Activated CD4-positive, alpha-beta T cell treated with anti-CD3 and anti-CD28 coated beads, Interleukin-2, amount 50 U/mL, for 16 hours (primary cell): ENCODE measurements around the gene ABCA12.

ENCODE experiments used
- DNase-seq: peaks from one replicate; pipeline ENCODE4 v3.0.0-alpha.2; 2020

Gene ABCA12

DNA sequence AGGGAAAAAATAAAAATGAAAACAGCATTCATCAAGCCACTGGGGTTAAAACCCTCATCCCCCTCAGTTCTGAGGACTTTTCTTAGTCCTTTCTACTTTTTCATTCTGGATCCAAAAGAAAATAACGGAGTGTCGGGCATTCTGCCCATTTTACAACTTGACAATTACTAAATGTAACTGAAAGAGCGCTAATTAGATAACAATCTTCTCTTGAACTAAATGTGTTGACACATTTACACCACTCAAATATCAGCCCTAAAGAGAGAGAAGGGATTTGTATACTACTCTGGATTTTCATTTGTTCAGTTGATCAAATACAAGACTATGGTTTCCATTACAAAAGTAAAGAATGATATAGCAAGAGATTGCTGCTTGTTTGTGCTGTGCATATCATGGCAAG, 27.5 kb downstream of the ABCA12 start:
- no peak for DNase-seq

DNA sequence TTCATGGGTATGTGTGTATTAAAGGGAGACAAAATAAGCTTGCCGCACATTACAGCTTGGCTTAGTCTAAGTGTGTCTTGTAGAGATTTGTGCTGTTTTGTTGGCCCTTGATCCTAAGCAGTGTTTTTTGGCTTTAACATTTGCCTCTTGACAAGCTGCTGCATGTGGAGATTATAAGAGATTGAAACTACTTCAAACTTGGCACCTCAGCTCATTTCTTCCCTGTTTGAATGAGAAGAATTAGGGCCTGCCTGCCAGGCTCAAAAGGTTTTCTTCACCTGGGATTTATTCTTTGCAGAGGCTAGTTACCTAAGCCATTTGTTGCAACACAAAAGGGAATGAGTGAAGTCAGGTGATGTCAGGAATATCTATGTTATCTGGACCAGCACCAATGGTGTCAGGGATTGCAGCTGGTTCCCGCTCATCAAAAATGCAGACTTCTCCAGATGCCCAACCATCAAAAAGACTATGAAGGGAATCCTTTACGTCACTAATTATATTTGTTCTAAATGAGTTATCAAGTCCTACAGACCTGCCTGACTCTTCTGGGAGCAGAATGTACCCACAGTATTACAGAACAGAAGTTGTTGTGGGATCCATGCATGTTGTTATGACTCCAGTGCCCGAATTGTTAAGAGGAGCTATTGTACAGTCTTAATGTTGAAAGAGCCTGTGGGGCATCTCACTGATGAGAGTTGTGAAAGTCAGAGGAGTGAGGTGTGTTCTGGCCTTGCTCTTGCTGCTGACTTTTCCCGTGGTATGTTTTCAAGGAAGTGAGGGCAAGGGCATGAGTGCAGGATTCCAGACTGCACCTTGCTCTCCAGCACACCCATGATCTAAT, 31.0 kb downstream of the ABCA12 start:
- DNase-seq: no peak

DNA sequence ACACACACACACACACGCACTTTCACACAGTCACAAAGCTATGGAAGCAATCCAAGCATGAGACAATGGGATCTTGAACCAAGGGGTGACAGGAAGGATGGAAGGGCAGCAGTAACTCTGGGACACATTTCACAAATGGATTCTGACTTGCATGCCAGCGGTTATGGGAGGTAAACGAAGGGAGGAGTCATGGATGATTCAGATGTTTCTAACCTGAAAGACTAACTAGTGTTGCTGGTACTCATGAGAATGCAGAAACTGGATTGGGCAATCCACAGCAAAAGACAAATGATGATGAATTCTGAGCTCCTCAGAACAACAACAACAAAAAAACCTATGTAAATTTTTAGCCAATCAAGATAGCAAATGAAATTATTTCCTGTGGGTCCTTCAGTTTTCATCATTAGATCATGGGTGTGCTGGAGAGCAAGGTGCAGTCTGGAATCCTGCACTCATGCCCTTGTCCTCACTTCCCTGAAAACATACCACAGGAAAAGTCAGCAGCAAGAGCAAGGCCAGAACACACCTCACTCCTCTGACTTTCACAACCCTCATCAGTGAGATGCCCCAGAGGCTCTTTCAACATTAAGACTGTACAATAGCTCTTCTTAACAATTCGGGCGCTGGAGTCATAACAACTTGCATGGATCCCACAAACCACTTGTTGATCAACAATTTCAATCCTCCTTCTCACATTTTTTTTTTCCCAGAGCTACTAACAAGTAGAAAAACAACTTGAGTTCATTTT, 32.6 kb downstream of the ABCA12 start:
- DNase-seq: no peak

DNA sequence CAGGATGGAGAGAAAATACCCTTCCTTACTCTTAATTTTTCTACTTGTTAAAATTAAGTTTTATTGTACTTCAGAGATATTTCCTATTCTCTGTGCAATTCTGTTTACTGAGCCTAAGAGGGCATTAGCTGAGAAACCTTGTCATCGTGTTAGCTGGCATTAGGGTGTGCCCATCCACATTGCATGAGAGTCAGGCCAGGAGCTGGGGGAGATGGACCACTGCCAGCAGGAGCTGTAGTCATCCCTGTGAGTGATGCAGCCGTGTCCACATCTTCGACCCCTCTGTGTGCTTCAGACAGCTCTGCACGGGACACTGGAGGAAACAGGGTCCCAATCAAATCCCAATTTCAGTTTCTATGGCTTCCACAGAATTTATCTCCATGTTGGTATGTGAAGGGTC, 34.2 kb downstream of the ABCA12 start:
- no peak for DNase-seq

DNA sequence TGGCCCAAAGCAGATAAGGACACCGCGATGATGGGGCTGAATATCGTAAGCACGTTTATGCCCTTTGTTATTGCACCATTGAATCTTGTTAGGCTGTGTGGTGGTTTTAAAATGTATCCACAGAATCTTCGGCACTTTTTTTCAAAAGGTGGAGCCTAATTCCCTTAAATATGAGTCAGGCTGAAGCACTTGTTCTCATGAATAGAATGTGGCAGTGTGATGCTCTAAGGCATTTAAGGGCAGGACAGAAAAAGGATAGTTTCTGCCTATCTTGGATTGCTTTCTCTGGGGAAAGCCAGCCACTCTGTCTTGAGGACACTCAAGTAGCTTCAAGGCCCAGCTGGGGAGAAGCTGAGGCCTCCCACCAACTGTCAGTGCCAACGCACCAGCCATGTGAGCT, 39.6 kb downstream of the ABCA12 start:
- DNase-seq: no peak

DNA sequence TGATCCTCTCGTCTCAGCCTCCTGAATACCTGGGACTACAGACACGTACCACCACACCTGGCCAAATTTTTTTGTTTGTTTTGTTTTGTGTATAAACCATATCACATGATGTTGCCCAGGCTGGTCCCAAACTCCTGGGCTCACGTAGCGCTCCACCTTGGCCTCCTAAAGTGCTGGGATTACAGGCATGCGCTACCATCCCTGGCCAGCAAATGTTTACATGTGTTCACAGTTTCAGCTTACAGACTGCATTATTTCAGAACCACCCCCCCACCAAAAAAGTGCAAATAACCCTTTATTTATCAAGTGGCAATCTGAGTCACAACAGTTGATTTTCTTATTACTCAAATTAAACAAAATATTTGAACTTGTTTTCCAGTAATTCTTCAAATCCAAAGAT, 54.3 kb downstream of the ABCA12 start:
- no peak for DNase-seq

DNA sequence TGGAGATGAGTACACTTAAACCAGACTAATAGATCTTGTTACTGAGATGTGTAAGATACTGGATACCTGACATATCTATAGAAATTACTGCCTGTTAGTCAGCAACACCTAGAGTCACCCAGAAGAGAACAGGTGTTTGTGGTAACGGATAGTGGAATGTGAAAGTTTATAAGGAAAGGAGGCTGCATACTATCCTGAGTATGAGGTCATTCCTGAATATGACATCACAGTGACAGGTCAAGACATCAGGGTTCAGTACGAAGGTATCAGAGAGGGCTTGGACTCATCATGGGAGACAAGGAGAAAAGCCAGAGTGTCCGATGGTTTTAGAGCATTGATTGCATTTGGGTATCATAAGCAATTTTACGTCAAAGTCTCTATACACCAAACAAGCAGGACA, 55.3 kb downstream of the ABCA12 start:
- no peak for DNase-seq

DNA sequence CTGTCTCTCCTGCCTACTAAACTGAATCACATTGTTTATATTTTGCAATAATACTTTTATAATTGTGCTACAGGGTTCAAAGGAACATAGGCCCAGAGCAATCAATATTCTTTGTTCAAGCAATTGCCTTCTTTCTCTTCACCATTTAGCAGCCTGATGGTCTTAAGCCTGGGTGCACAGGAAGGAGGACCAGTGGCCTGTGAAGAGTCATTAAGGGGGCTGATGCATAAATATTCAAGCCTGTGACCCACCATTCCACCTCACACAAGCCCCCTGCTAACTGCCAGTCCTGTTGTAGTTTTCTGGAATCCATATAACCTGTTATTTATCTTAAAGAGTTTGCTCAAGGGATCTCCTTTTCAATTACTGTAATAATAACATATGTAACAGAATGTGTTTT, 56.0 kb downstream of the ABCA12 start:
- DNase-seq: no peak

DNA sequence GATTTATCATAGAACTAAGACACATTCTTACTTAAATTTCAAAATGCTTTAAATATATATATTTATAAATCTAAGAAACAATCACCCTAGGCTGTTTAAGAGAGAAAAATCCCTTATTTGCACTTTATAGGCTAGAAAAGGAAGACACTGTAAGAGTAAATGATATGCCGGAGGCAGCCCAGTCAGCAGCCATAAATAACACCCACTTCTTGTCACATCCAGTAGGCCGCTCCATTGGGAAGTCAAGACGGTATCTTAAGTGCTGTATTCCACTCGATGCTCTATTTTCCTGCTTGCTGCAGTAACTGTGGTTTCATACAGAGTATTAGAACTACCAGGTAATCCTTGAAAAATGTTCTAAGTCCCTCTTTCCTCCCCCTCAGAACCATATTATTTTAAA, 57.9 kb downstream of the ABCA12 start:
- DNase-seq: no peak

DNA sequence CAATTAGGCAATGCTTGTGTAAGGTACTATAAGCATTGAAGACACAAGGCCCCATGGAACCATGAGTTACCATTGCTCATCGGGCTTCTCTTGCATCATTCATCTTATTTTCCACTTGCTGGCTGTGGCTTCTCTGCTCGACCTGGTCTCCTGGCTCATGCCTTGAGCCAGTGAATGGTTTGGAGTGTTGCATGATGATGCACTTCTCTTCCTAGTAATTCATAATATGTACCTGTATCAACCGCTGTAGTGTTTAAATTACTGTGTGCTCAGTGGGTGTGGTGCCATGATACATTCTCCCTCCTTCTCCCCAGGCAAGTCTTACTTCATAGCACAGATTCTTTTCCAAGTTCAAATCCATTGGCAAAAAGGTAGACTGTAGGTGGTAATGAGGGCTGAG, 66.8 kb downstream of the ABCA12 start:
- no peak for DNase-seq

DNA sequence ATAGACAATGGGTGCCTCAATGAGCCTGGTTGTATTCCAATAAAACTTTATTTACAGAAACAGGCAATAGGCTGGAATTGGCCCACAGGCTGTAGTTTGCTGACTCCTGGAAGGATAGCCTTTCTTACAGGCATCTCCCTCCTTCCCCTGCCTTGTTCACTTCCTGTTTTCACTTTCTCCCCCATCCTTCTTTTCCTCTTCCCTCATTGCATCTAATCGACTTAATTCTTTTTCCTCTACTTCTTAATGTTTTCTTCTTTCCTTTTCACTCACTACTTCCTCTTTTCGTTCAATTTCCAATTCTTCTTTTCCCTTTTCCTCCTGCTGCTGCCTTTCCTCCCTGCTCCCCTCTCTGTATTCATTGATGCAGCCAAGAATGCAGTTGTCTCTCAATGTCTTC, 70.0 kb downstream of the ABCA12 start:
- no peak for DNase-seq

DNA sequence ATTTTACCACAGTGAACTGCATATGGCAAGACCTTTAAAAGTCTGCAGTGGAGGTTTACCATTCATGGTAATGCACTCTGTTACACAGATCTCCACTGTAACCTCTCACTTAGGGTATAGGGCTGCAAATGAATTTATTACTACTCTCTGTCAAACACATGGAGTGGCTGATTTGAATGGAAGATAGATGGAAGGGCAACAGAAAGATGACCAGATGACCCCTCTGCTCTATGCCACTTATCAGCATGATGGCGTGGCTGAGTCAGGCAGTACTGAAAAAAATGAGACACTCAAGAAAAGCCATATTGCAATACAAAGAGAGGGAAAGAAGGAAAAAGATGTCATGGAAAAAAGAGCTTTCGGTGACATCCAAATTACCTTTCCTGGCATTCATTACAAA, 72.3 kb downstream of the ABCA12 start:
- DNase-seq: no peak

DNA sequence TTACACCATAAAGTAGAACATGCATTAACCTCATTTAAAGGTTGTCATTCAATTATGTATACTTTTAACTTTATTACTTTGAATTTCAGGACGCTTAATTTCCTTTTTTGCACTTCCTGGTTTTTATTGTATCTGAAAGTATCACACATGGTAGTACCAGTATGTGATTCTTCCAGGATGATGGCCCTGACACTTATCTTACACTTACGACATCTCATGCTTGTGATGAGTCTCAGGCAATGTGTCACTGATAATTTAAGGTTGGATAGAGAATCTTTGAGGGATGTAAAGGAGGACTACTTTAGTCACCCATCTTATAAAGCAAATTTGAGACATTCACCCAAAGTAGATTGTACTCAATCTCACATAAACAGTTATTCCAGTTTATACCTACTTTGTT, 74.9 kb downstream of the ABCA12 start:
- no peak for DNase-seq

DNA sequence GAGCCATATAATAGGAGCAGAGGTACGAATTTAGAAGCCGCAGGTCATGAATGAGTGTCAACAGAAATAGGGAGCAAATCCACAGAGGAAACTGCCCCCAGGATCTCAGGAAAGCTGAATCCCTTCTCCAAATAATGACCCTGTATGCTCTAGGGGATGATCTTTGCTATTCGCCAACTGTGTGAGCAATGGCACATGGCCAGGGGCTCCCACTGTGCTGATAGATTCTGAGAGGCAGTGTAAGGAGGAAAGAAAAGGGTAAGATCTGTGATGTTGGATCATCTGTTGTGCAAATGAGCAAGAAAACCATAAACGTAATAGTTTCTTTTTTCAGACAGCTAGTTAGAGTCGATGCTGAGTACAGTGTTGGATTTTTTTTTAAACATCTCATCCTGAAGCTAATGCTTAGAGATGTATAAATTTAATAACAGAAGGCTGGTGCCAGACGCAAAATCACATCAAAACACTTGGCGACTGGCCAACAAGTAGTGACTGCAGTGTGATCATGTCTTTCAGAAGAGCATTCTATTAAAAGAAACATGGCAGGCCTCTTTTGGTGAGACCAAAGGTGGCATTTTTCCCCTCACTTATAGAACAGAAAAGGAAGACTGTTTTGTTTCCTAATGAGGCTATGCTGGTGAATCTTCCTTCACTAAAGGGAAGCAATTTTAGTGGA, 77.4 kb downstream of the ABCA12 start:
- DNase-seq: no peak

DNA sequence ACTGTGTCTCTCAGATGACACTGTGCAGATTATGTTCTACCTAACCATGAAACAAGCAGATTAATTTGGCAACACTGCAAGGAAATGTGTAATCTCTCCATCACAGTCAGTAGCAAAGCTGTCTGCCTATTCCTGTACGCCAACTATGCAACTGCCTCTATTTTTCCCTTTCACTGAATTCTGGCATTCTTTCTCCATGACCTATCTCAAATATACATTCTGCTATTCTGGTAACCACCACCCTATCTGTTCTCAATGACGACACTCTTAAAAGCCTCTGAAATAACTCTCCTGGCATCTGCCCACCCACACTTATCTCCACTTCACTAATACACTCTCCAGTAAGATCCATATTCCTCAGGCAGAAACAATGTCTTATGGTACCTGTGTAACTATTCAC, 78.7 kb downstream of the ABCA12 start:
- DNase-seq: no peak

DNA sequence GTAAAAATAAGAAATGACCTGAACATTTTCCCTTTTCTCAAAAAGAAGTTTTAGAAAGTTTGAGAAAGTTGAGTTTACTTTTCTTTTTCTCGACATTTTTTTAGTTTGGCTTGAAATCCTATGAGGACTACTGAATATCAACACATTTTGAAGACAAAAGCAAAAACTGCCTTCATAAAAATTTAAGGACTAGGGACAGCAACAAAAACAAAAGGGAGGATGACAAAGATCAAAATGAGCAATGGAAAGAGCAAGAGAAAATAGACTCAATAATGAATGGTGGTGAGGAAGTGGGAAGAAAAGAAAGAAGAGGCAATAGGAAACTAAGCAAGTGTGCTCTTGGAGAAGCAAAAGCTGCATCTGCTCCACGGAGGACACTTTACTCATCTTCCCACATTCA, 82.5 kb downstream of the ABCA12 start:
- no peak for DNase-seq

DNA sequence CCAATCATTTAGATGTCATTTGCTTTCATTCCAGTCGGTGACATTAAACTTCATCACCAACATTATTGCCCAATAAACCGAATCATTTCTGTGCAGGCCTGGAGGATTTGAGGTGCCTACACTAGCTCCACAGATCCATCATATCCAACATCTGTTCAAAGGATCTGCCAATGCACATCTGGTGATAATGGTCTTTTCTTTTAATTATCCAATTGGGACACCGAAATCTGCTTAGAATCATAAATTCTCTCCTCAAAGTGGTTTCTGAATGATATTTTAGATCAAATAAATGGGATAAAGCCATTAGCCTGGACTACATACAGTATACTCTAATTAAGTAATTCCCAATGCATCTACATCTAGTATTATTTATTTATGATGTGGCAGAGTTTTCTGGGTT, 85.6 kb downstream of the ABCA12 start:
- DNase-seq: no peak

DNA sequence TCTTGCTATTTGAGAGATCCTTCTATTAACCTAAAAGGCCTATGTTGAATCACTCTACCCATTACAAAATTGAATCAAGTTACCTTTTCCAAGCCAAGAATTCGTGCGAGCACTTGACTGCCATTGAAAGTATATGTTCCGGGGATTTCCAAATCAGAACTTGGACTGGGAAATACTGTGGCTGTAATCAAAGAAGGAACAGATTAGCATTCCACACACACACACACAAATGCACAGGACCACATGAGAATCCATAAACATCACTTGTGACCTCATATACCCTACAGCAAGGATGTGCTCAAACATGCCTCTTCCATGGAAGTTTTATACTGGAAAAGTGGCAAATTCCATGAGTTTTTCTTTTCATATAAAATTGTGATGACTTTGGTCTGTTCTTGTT, 86.0 kb downstream of the ABCA12 start:
- no peak for DNase-seq

DNA sequence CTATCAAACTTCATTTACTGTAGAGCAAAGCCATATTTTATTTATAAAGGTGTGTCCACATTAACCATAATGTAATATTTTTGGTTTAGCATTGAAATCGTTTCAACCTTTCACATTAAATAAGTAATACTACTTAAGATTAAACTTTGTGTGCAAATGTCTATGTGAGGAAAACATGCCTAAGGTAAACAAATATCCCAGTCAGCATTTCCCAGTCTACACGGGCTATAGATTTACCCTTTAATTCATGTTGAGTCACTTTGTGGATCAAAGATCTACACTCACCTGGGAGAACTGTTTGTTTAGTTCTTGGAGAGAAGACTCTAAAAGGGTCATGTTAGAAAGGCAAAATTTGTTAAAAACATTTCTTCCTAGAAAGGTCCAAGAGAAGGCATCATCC, 89.1 kb downstream of the ABCA12 start:
- no peak for DNase-seq

DNA sequence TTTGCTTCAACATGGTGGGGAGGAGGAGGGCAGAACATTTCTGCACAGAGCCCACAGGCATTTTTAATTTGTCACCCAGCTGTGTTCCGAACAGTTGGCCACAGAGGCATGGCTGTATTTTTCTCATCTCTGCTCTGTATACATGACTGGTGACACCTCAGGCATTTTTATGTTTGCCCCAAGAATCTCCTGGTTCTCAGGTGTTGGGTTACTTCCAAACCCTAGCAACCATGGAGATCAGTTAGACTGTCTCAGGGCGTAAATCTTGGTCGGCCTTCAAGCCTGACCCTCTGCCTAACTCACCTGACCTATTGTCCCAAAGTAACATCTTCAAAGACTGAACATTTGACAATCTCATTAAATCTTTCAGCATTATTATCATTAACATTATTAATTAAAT, 100.0 kb downstream of the ABCA12 start:
- DNase-seq: no peak

DNA sequence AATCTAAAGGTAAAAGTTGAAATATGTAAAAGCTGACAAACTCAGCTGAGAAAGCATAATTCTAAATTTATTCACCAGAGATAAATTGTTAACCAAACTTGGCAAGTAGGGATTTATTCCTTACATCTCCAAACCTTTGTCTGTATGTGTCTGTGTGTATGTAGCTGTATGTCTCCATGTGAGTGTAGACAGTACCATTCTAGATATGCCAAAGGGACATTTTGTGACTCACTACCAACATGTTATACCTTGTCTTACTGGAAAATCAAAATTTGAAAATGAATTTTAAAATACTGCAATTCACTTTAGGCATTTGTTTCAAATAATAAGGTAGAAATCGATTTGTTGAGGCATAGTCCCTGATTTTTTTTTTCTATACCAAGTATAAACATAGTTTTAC, 102.1 kb downstream of the ABCA12 start:
- DNase-seq: no peak

DNA sequence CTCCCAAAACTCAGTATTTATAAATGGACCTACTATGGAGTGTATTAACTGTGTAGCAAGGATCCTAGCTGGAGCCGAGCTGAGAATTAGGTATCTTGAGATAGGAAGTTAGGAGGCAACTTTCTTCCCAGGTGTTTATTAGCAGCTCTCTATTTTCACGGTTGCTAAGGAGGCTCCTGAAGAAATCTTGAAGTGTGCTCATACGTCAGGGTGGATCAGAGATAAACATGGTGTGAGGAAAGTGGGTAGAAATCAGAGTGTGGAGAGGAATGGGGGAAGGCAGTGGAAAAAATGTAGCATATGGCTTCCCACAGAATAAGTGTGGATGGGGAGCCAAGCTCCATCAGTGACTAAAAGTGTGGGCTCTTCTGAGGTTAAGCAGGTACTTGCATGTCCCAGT, 104.3 kb downstream of the ABCA12 start:
- no peak for DNase-seq

DNA sequence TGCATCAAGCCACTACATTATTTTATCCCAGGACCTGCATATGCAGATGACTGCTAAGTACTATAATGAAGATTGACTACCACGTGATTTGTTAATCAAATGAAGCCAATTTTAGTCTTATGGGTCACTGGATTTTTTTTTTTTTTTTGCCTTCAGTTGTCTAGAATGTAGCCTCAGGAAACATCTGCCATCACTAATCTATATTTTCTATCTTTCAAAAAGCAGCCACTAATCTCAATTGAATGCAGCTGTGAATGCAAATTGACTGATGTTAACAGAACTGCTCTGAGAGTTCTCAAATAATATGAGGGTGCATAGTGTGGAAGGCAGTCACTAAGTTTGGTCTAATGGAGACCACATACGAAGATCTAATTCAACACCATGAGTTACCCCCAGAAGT, 106.3 kb downstream of the ABCA12 start:
- DNase-seq: no peak

DNA sequence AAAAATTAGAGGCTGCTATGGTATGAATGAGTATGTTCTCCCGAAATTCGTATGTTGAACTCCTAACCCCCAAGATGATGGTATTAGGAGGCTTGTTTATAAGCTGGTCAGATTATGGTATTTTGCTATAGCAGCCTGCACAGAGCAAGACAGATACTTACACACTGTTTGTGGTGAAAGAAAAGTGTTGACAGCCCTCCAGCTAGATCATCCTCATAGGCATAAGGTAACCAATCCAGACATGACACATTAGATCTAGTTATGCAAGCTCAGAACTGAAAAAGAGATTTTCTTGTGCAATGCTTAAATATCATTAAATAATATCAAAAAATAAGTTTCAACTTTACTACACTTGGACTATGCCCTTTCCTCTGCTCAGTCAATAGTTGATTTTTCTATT, 107.1 kb downstream of the ABCA12 start:
- DNase-seq: no peak
